H1 (cell line): Measurements from ENCODE around the gene DARS1.

Experiments used
- CEBPB ChIP-seq: IDR thresholded peaks from 2 replicates; pipeline ENCODE4 v1.6.1; 2012; ENCODE audit warnings: low read depth, low read length
- CHD2 ChIP-seq: IDR thresholded peaks from 2 replicates; pipeline ENCODE4 v1.6.1; 2012; ENCODE audit warnings: low read length, improper control_type of control experiment
- CTCF ChIP-seq, 3 experiments: IDR thresholded peaks; 1 replicate in 2 of 3; 2 replicates in 1 of 3; pipeline versions ENCODE4 v1.5.1 to v1.6.1; 2011; ENCODE audit warnings: low read length in 3 of 3, mild to moderate bottlenecking in 3 of 3, inconsistent platforms in 2 of 3, low read depth in 1 of 3, moderate library complexity in 1 of 3; ENCODE audit not compliant: insufficient read depth in 1 of 3; ENCODE audit errors: control extremely low read depth in 1 of 3
- EZH2 ChIP-seq: fragments of 200-600 bp; sonication (generic); IDR thresholded peaks from 2 replicates; pipeline ENCODE4 v1.7.1; 2012; ENCODE audit warnings: low read depth, mild to moderate bottlenecking, moderate library complexity, low read length, inconsistent platforms; ENCODE audit not compliant: severe bottlenecking
- MAX ChIP-seq: IDR thresholded peaks from 2 replicates; pipeline ENCODE4 v1.6.1; 2012; ENCODE audit warnings: inconsistent platforms
- POLR2A ChIP-seq, 2 experiments: IDR thresholded peaks; 1 replicate in 1 of 2; 2 replicates in 1 of 2; pipeline ENCODE4 v1.6.1; 2011; ENCODE audit warnings: low read depth in 2 of 2, low read length in 2 of 2, mild to moderate bottlenecking in 2 of 2; ENCODE audit errors: control extremely low read depth in 1 of 2
- POLR2AphosphoS5 ChIP-seq: IDR thresholded peaks from 2 replicates; pipeline ENCODE4 v1.6.1; 2011; ENCODE audit warnings: low read depth, low read length
- RFX5 ChIP-seq: IDR thresholded peaks from 2 replicates; pipeline ENCODE4 v1.6.1; 2011; ENCODE audit warnings: low read depth, low read length, improper control_type of control experiment, borderline replicate concordance
- RNF2 ChIP-seq: fragments of 200-900, 300-1000 bp; sonication (generic); IDR thresholded peaks from 2 replicates; pipeline ENCODE4 v1.7.1; 2016; ENCODE audit warnings: borderline replicate concordance, low read depth, mild to moderate bottlenecking, antibody characterized with exemption, low read length; ENCODE audit not compliant: poor library complexity, severe bottlenecking; ENCODE audit errors: missing control alignments
- SP1 ChIP-seq: IDR thresholded peaks from 2 replicates; pipeline ENCODE4 v1.6.1; 2011; ENCODE audit warnings: low read depth, low read length
- TAF1 ChIP-seq: IDR thresholded peaks from 2 replicates; pipeline ENCODE4 v1.6.1; 2011; ENCODE audit warnings: mild to moderate bottlenecking, low read depth, low read length
- TEAD4 ChIP-seq: IDR thresholded peaks from 2 replicates; pipeline ENCODE4 v1.6.1; 2012; ENCODE audit warnings: low read depth, low read length, inconsistent platforms, mixed read lengths

- no peak for TF ChIP-seq CTCF (IDR thresholded peaks at IDR 0.05; ENCODE audit: control extremely low read depth in 1 of 3, insufficient read depth in 1 of 3, low read depth in 1 of 3, low read length in 3 of 3)
- no peak for TF ChIP-seq CEBPB
- TF ChIP-seq EZH2, result no peak
- peak; percentile 91 for TF ChIP-seq MAX
- peak; percentile 73 for TF ChIP-seq TAF1
- peak; percentile 89 to 95 for TF ChIP-seq POLR2A (IDR thresholded peaks at IDR 0.05; ENCODE audit: control extremely low read depth in 1 of 2, low read depth in 2 of 2, low read length in 2 of 2)
- TF ChIP-seq TEAD4, result peak; percentile 64
- no peak for TF ChIP-seq RFX5
- TF ChIP-seq POLR2AphosphoS5, result peak; percentile 80
- no peak for TF ChIP-seq RNF2
- peak; percentile 85 for TF ChIP-seq SP1
- TF ChIP-seq CHD2, result peak; percentile 99
These were observed at the start of gene DARS1 for GRCh38 chr2:135985018-135985825.
